ENCODE data around the gene COX8C.
"Not testable (repeated sequence)": the region's sequence is repeated elsewhere in the genome, so short reads cannot be mapped to it uniquely, and the experiment has no call there.

The COX8C gene

DNA sequence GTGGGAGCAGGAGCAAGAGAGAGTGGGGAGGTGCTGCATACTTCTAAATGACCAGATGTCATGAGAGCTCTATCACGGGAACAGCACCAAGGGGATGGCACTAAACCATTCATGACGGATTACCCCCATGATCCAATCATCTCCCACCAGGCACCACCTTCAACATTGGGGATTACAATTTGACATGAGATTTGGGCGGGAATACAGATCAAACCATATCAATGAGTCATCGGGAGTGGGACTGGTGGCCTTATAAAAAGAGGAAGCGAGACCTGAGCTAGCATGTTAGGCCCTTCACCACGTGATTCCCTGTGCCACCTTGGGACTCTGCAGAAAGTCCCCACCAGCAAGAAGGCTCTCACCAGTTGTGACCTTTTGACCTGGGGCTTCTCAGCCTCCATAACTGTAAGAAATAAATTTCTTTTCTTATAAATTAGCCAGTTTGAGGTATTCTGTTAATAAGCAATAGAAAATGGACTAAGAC is 28.7 kb downstream of the COX8C start:
- peak; percentile 8 to 68 for DNase-seq

DNA sequence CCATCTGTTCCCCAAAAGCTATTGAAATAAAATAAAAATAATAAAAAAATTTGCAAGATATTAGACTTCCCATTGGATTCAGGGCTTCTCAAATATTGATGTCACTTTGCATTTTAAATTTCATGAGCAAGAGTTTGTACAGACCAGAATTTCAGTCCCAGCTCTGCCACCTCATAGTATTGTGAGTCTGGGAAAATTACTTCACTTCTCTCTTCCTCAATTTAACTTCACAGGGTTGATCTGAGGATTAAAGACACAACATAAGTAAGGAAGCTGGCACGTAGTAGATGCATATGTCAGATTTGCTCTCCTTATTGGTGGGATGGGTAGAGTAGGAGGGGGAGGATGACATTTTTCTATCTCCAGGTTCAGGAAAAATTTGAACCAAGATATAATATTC is 32.8 kb downstream of the COX8C start:
- no peak for DNase-seq

DNA sequence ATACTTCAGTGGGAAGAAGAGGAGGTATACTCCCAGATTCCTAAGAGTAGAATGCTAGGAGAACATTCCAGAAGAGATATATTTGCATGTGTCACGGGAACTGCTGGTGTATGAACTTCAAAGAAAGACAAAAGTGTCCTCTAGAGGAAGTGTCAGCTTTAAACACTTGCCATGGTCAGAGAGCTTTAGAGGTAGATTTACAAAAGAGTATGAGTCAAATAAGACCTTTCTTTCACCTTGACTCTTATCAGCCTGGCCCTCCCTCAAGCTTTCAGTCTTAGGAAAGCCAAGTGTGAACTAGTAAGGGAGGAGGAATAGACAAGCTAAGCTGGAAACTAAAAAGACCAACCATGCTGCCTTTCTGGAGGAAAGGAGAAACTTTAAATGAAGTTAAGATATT is 34.7 kb downstream of the COX8C start:
- no peak for DNase-seq

DNA sequence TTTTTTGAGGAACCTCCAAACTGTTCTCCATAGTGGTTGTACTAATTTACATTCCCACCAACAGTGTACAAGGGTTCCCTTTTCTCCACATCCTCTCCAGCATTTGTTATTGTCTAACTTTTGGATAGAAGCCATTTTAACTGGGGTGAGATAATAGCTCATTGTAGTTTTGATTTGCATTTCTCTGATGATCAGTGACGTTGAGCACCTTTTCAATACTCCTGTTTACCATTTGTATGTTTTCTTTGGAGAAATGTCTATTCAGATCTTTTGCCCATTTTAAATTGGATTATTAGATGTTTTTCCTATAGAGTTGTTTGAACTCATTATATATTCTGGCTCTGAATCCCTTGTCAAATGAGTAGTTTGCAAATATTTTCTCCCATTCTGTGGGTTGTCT is 37.3 kb downstream of the COX8C start:
- DNase-seq, result not testable (repeated sequence)

DNA sequence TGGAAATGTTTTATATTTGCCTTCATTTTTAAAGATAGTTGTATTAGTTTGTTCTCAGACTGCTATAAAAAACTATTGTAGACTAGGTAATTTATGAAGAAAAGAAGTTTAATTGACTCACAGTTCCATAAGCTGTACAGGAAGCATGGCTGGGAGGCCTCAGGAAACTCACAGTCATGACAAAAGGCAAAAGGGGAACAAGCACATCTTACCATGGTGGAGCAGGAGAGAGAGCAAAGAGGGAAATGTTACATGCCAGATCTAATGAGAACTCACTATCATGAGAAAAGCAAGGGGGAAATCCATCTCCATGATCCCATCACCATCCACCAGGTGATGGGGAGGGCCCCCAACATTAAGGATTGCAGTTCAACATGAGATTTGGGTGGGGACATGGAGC is 48.2 kb downstream of the COX8C start:
- peak in 1 of 2 donors; percentile 23 for DNase-seq

DNA sequence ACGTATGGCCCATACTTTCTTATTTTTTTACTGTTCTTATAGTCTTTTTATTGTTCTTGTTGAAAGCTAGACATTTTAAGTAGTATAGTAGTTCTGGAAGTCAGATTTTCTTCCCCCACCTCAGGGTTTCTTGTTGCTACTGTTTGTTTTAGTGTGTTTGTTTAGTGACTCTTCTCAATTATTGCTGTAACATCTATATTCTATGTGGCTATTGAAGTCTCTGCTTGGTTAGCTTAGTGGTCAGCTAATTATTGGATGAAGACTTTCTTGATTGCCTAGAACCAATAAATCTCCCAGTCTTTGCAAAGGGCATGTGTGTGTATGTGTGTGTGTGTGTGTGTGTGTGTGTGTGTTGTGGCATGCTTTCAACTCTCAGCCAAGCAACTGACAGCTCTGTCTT is 49.5 kb downstream of the COX8C start:
- DNase-seq, result no peak

All from CD4-positive, alpha-beta T cell treated with Interleukin-4 for 1 hour (primary cell).